RWPE2 (cell line): ENCODE data around the gene RCAN1.

Source experiments
- ATAC-seq: fragments of 200-7000 bp; cut with Tn5 transposase; 3 replicates; pipeline ENCODE4 v1.9.1; 2021; ENCODE audit warnings: low read depth
- DNase-seq: peaks from one replicate; pipeline ENCODE4 v3.0.0-alpha.2; 2020; ENCODE audit warnings: low spot score
- H3K27ac ChIP-seq: fragments of 450-650 bp; 2 replicates; pipeline ENCODE4 v1.5.1; 2017; ENCODE audit warnings: mild to moderate bottlenecking; ENCODE audit not compliant: poor library complexity, severe bottlenecking
- H3K27me3 ChIP-seq: fragments of 250-450 bp; sonication (Bioruptor Pico); 2 replicates; pipeline ENCODE4 v1.5.1; 2021; ENCODE audit warnings: mild to moderate bottlenecking, moderate library complexity; ENCODE audit not compliant: insufficient read depth, poor library complexity, severe bottlenecking
- H3K36me3 ChIP-seq: fragments of 250-450 bp; sonication (Bioruptor Pico); 2 replicates; pipeline ENCODE4 v1.5.1; 2020; ENCODE audit warnings: low read depth, mild to moderate bottlenecking, moderate library complexity
- H3K4me1 ChIP-seq: fragments of 250-450 bp; sonication (Bioruptor Pico); 2 replicates; pipeline ENCODE4 v1.5.1; 2021; ENCODE audit warnings: mild to moderate bottlenecking, moderate library complexity; ENCODE audit not compliant: insufficient read depth, poor library complexity, severe bottlenecking
- H3K4me3 ChIP-seq: fragments of 250-450 bp; sonication (Bioruptor Pico); 2 replicates; pipeline ENCODE4 v1.5.1; 2021; ENCODE audit warnings: mild to moderate bottlenecking, moderate library complexity; ENCODE audit not compliant: severe bottlenecking
- H3K9me3 ChIP-seq: fragments of 250-450 bp; sonication (Bioruptor Pico); 2 replicates; pipeline ENCODE4 v1.5.1; 2021; ENCODE audit warnings: mild to moderate bottlenecking, moderate library complexity; ENCODE audit not compliant: severe bottlenecking
- TF ChIP-seq, protein P1 (sequence below): fragments of 450-650 bp; IDR thresholded peaks from one replicate; pipeline ENCODE4 v1.5.1; 2017; ENCODE audit warnings: mild to moderate bottlenecking, moderate library complexity; ENCODE audit not compliant: poor library complexity, severe bottlenecking

The RCAN1 gene

DNA sequence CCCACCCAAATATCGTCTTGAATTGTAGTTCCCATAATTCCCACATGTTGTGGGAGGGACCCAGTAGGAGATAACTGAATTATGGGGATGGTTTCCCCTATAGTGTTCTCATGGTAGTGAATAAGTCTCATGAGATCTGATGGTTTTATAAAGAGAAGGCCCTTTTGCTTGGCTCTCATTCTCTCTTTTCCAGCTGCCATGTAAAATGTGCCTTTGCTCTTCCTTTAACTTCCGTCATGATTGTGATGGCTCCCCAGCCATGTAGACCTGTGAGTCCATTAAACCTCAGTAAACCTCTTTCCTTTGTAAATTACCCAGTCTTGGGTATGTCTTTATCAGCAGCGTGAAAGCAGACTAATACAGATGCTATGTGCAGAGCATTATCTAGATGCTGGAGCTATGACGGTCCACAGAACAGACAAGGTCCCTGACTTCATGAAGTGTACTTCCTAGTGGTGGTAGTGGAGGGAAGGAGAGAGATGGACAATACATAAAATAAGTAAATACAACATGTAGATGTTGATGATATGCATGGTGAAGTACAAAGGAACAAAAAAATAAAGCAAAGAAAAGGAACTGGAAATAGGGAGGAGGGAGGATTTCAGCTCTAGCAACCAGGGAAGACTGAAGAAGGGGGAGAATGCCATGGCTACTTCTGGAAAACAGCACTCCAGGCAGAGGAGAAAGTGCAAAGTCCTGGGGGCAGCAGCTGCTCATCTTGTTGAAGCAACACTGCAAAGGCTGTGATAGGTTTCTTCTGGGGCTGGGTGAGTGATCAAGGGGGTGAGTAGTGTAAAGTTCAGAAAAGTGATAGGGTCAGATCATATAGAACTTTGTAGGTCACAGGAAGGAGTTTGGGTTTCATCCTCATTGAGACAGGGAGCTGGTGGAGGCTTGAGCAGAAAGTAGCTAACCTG lies 6.8 kb upstream of the RCAN1 start:
- Histone ChIP-seq H3K4me1 (no peaks in the 10 kb centered on the region), H3K36me3 (no peaks in the 10 kb centered on the region), H3K27ac (no peak overlapping the region), H3K27me3 (no peaks in the 10 kb centered on the region), H3K9me3 (no peaks in the 10 kb centered on the region), H3K4me3 (no peak overlapping the region)
- no peak for DNase-seq
- no peak for ATAC-seq
- TF ChIP-seq, protein P1, sequence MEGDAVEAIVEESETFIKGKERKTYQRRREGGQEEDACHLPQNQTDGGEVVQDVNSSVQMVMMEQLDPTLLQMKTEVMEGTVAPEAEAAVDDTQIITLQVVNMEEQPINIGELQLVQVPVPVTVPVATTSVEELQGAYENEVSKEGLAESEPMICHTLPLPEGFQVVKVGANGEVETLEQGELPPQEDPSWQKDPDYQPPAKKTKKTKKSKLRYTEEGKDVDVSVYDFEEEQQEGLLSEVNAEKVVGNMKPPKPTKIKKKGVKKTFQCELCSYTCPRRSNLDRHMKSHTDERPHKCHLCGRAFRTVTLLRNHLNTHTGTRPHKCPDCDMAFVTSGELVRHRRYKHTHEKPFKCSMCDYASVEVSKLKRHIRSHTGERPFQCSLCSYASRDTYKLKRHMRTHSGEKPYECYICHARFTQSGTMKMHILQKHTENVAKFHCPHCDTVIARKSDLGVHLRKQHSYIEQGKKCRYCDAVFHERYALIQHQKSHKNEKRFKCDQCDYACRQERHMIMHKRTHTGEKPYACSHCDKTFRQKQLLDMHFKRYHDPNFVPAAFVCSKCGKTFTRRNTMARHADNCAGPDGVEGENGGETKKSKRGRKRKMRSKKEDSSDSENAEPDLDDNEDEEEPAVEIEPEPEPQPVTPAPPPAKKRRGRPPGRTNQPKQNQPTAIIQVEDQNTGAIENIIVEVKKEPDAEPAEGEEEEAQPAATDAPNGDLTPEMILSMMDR, result no peak

DNA sequence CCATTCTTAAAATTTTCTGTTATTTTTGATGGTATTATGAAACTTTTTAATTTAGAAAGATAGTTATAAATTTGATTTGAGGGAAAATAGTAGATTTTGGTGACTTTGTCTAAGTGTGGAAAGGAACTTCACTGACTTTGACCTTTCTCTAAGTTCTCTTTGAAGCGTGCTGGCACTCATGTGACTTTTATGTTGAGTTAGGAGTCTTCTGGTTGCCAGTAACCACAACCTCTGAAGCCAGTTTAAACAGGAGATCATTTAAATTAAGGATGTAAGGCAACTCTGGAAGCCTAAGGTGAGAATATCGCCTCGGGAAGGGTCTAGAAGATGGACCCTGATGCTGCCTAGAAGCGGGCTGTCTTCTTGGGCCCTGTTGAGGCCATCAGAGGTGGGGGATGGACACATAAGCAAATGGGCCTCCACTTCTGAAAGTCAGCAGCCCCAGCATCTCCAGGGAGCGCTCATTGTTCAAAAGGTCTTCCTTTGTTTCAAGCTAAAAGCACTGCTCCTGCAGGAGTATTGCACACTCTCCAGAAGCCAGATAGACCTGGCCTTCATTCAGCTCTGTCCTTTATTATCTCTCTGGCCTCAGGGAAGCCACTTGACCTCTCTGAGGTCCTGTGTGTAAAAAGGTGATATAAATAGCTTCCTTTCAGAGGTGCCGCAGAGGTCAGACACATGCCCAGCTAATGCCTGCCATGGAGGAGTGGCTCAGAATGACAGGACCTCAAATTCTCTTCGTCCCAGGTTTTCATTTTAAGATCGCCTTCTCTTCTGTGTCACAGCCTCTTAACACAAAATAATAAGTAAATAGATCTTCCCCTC lies 5.1 kb upstream of the RCAN1 start:
- H3K27me3 ChIP-seq, result no peaks in the 10 kb centered on the region
- DNase-seq, result no peak
- TF ChIP-seq, protein P1, result no peak
- no peak overlapping the region for H3K27ac ChIP-seq
- H3K9me3 ChIP-seq, result no peaks in the 10 kb centered on the region
- no peak overlapping the region for H3K4me3 ChIP-seq
- no peak for ATAC-seq
- H3K4me1 ChIP-seq, result peaks cover 4% of the 10 kb centered on the region
- H3K36me3 ChIP-seq, result no peaks in the 10 kb centered on the region

DNA sequence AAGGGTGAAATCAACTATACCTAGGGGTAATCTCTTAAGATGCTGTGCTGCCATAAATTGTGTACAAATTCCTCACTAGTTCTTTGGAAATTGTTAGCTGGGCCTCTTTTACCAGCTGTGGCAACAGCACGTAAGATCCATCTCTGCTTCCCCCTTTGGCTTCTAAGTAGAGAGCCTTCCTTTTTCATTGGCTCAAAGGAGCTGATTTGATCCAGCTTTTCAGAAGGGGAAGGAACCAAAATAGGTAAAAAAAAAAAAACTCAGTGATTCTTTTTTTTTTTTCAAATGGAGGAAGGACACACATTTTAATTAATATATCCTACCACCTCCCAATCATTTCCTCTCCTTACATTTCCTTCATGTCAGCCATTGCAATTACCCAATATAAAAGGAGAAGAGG lies 4.0 kb upstream of the RCAN1 start:
- H3K27me3 ChIP-seq, result no peaks in the 10 kb centered on the region
- ATAC-seq, result no peak
- H3K36me3 ChIP-seq, result no peaks in the 10 kb centered on the region
- no peak overlapping the region for H3K27ac ChIP-seq
- H3K4me3 ChIP-seq, result no peak overlapping the region
- TF ChIP-seq, protein P1, result no peak
- peaks cover 4% of the 10 kb centered on the region for H3K4me1 ChIP-seq
- DNase-seq, result no peak
- no peaks in the 10 kb centered on the region for H3K9me3 ChIP-seq

DNA sequence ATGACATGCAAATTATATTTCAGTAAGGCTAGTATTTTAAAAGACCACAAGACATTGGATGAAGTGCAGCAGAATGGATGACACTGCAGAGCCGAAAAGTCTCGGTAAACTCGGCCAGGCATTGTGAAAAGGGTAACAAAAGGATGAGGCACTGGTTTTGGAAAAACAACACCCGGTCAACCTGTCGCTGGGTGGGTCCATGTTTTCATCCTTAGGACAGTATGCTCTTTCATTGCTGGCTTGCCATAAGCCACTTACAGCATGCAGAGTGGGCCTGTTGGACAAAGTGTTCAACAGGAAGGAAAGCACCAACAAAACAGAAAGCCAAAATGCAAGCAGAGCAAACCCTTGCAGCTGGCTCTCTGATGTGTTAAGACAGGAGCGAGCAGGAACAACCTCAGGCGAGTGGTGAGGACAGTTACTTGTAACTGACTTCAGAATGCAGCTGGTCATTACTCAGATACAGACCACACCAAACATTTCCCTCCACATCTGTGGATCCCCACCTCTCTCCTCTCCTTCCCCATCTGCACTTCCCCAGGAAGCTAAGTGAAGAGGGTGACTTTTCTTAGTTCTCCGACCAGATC lies 2.9 kb upstream of the RCAN1 start:
- H3K27ac ChIP-seq, result no peak overlapping the region
- H3K36me3 ChIP-seq, result no peaks in the 10 kb centered on the region
- DNase-seq (no peak), ATAC-seq (no peak)
- H3K4me1 ChIP-seq, result peaks cover 4% of the 10 kb centered on the region
- TF ChIP-seq, protein P1, result no peak
- H3K9me3 ChIP-seq, result no peaks in the 10 kb centered on the region
- H3K27me3 ChIP-seq, result no peaks in the 10 kb centered on the region
- no peak overlapping the region for H3K4me3 ChIP-seq
